K562 (cell line): ENCODE results near the gene ANAPC16. TPM values are rescaled to one million over a fixed set of nuclear protein-coding genes. Genes with fewer than 3 reads are reported as not detected.

ENCODE experiments used
- BHLHE40 ChIP-seq: IDR thresholded peaks from 2 replicates; pipeline ENCODE4 v1.6.1; 2011; ENCODE audit warnings: low read length, improper control_type of control experiment
- HMG20A ChIP-seq: fragments of 450-650 bp; formaldehyde crosslinking; conservative IDR thresholded peaks from 2 replicates; pipeline ENCODE4 v1.4.0; 2020; ENCODE audit warnings: mild to moderate bottlenecking, mixed read lengths
- MEF2D ChIP-seq: conservative IDR thresholded peaks from 2 replicates; pipeline ENCODE4 v1.6.1; 2016; ENCODE audit warnings: low read depth, missing genetic modification characterization, missing compliant biosample characterization
- MXI1 ChIP-seq: IDR thresholded peaks from 2 replicates; pipeline ENCODE4 v1.6.1; 2011; ENCODE audit warnings: low read depth, mild to moderate bottlenecking, improper control_type of control experiment, low read length
- NBN ChIP-seq: fragments of 450-650 bp; IDR thresholded peaks from 2 replicates; pipeline ENCODE4 v1.6.1; 2016; ENCODE audit warnings: low read depth, mild to moderate bottlenecking
- NCOR1 ChIP-seq: fragments of 450-650 bp; IDR thresholded peaks from 2 replicates; pipeline ENCODE4 v1.6.1; 2016; ENCODE audit warnings: mild to moderate bottlenecking, moderate library complexity
- STAT5A ChIP-seq: IDR thresholded peaks from 2 replicates; pipeline ENCODE4 v1.6.1; 2012; ENCODE audit warnings: low read length, inconsistent platforms, borderline replicate concordance
- ZNF121 ChIP-seq: sonication (generic); formaldehyde crosslinking; conservative IDR thresholded peaks from 2 replicates; pipeline ENCODE4 v1.8.0; 2022; ENCODE audit warnings: missing genetic modification reagents
- ZNF354B ChIP-seq: fragments of 250-450 bp; sonication (Bioruptor Pico); IDR thresholded peaks from 2 replicates; pipeline ENCODE4 v1.4.0; 2020
- ZNF436 ChIP-seq: fragments of 250-450, 450-650 bp; sonication (Bioruptor Pico); formaldehyde crosslinking; IDR thresholded peaks from 2 replicates; pipeline ENCODE4 v1.7.0; 2020; ENCODE audit warnings: mild to moderate bottlenecking
- ZNF76 ChIP-seq: fragments of 250-450 bp; sonication (Bioruptor Pico); IDR thresholded peaks from 2 replicates; pipeline ENCODE4 v1.4.0; 2020; ENCODE audit warnings: mild to moderate bottlenecking, moderate library complexity, borderline replicate concordance
- ZNF780A ChIP-seq: fragments of 250-450 bp; sonication (Bioruptor Pico); IDR thresholded peaks from 2 replicates; pipeline ENCODE4 v1.5.0; 2021; ENCODE audit warnings: mild to moderate bottlenecking
- ZNF830 ChIP-seq: fragments of 250-450 bp; sonication (Bioruptor Pico); IDR thresholded peaks from 2 replicates; pipeline ENCODE4 v1.5.0; 2021; ENCODE audit warnings: mild to moderate bottlenecking
- polyA plus RNA-seq, 8 experiments: library from polyadenylated mRNA; depleted of rRNA in 4 of 8; stranded (reverse) in 5 of 8; unstranded in 3 of 8; fragments of >200 nt; fragmentation: Nextera tagmentation in 2 of 8; fragmentation: Illumina TruSeq in 1 of 8; extraction: Ambion mirVana in 2 of 8; extraction: Trizol in 1 of 8; gene quantifications; 2 replicates each; pipeline versions ENCODE4 v1.2.1 to v1.2.3, GENCODE V29; 2011 to 2014; ENCODE audit warnings: inconsistent platforms in 1 of 8, missing spikeins in 1 of 8
- total RNA-seq, 7 experiments: library from RNA; depleted of rRNA in 6 of 7; stranded (reverse); fragments of >200 nt in 6 of 7; fragmentation: Illumina TruSeq in 2 of 7; extraction: Trizol in 2 of 7; gene quantifications; 2 replicates each; pipeline versions ENCODE4 v1.2.1 to v1.2.3, GENCODE V29; 2011 to 2021; ENCODE audit warnings: low replicate concordance in 1 of 7
- TF ChIP-seq, protein P1 (sequence below): fragments of 250-450 bp; sonication (Bioruptor Pico); IDR thresholded peaks from 2 replicates; pipeline ENCODE4 v1.8.0; 2021; ENCODE audit warnings: mild to moderate bottlenecking, moderate library complexity
- TF ChIP-seq, protein P2 (sequence below): sonication (generic); formaldehyde crosslinking; IDR thresholded peaks from 2 replicates; pipeline ENCODE4 v1.8.1; 2023; ENCODE audit warnings: missing genetic modification reagents, mild to moderate bottlenecking, borderline replicate concordance
- TF ChIP-seq, protein P3 (sequence below): sonication (generic); formaldehyde crosslinking; IDR thresholded peaks from 2 replicates; pipeline ENCODE4 v1.9.0; 2022; ENCODE audit warnings: mild to moderate bottlenecking, missing genetic modification reagents

Gene ANAPC16
- total and polyA plus RNA-seq, 9 of the 15 experiments (the other 6 are each of a cell fraction or from before 2014, with no cell fraction given): 42.6 to 208 (median 108) TPM

DNA sequence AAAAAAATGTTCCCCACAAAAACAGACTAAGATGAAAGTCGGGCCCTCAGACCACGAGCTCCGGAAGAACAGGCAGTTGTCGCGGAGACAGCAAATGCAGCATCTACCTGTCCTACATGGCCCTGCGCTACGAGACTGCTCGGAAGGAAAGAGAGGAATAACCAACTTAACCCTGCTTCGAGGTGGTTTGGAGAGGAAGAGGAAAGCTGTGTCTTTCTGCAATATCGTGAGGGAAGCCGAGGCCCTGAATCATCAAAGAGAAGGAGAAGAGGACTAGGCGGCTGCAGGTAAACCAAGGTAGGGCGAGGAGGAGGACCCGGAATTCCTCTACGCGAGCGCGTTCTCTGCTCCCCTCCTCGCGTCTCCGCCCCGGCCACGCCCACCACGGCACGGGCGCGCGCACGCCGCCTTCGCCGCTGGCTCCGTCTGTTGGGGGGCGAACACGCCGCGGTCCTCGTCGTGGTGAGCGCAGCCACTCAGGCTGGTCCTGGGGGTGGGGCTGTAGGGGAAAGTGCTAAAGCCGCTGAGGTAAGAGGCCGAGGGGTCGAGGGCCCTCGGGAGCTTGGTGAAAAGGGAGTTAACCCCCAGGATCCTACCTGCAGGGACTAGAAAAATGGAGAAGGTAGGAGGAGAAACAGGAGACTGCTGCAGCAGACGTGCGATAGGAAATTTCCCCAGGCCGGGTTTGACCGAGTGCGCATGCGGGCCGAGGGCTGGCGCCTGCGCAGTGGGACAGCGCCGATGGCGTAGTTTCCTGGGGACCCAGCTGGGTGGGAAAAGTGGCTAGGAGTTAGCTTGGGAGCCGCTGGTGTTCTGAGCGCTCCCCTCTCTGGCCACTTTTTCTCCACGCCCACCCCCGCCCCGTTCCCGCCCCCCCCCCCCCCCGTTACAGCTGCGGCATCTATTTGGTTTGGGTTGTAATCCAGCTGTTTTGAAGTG lies at the start of gene ANAPC16, which contains the start of gene ASCC1 (continued):
- peak; percentile 58 for TF ChIP-seq MXI1
- no peak for TF ChIP-seq MEF2D
- TF ChIP-seq NCOR1: no peak
- peak; percentile 88 for TF ChIP-seq NBN
- TF ChIP-seq ZNF354B (CRISPR knock-in tag): no peak
- no peak for TF ChIP-seq ZNF780A (CRISPR knock-in tag)
- TF ChIP-seq BHLHE40: peak; percentile 69
- TF ChIP-seq STAT5A: no peak
- TF ChIP-seq ZNF830: no peak
- no peak for TF ChIP-seq ZNF76 (CRISPR knock-in tag)
- no peak for TF ChIP-seq ZNF121
- TF ChIP-seq, protein P1, sequence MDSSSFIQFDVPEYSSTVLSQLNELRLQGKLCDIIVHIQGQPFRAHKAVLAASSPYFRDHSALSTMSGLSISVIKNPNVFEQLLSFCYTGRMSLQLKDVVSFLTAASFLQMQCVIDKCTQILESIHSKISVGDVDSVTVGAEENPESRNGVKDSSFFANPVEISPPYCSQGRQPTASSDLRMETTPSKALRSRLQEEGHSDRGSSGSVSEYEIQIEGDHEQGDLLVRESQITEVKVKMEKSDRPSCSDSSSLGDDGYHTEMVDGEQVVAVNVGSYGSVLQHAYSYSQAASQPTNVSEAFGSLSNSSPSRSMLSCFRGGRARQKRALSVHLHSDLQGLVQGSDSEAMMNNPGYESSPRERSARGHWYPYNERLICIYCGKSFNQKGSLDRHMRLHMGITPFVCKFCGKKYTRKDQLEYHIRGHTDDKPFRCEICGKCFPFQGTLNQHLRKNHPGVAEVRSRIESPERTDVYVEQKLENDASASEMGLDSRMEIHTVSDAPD: no peak
- TF ChIP-seq, protein P2, sequence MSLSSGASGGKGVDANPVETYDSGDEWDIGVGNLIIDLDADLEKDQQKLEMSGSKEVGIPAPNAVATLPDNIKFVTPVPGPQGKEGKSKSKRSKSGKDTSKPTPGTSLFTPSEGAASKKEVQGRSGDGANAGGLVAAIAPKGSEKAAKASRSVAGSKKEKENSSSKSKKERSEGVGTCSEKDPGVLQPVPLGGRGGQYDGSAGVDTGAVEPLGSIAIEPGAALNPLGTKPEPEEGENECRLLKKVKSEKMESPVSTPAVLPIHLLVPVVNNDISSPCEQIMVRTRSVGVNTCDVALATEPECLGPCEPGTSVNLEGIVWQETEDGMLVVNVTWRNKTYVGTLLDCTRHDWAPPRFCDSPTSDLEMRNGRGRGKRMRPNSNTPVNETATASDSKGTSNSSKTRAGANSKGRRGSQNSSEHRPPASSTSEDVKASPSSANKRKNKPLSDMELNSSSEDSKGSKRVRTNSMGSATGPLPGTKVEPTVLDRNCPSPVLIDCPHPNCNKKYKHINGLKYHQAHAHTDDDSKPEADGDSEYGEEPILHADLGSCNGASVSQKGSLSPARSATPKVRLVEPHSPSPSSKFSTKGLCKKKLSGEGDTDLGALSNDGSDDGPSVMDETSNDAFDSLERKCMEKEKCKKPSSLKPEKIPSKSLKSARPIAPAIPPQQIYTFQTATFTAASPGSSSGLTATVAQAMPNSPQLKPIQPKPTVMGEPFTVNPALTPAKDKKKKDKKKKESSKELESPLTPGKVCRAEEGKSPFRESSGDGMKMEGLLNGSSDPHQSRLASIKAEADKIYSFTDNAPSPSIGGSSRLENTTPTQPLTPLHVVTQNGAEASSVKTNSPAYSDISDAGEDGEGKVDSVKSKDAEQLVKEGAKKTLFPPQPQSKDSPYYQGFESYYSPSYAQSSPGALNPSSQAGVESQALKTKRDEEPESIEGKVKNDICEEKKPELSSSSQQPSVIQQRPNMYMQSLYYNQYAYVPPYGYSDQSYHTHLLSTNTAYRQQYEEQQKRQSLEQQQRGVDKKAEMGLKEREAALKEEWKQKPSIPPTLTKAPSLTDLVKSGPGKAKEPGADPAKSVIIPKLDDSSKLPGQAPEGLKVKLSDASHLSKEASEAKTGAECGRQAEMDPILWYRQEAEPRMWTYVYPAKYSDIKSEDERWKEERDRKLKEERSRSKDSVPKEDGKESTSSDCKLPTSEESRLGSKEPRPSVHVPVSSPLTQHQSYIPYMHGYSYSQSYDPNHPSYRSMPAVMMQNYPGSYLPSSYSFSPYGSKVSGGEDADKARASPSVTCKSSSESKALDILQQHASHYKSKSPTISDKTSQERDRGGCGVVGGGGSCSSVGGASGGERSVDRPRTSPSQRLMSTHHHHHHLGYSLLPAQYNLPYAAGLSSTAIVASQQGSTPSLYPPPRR (CRISPR knock-in tag): peak; percentile 34; the same call in 1 of the 2 replicates
- TF ChIP-seq, protein P3, sequence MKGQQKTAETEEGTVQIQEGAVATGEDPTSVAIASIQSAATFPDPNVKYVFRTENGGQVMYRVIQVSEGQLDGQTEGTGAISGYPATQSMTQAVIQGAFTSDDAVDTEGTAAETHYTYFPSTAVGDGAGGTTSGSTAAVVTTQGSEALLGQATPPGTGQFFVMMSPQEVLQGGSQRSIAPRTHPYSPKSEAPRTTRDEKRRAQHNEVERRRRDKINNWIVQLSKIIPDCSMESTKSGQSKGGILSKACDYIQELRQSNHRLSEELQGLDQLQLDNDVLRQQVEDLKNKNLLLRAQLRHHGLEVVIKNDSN (CRISPR knock-in tag): peak; percentile 45; the same call in 1 of the 2 replicates
- TF ChIP-seq HMG20A (CRISPR knock-in tag): no peak; the same call in 1 of the 2 replicates
- no peak; the same call in 1 of the 2 replicates for TF ChIP-seq ZNF436 (CRISPR knock-in tag)
